Stimulated activated CD4-positive, alpha-beta T cell treated with anti-CD3 and anti-CD28 coated beads, TNF-alpha, amount 100 ng/mL, for 4 hours (primary cell): ENCODE measurements around the gene TTC9.
"Not testable (repeated sequence)": the region's sequence is repeated elsewhere in the genome, so short reads cannot be mapped to it uniquely, and the experiment has no call there.

Experiments
- DNase-seq, 3 experiments: peaks; one replicate each; pipeline ENCODE4 v3.0.0-alpha.2; 2020; ENCODE audit warnings: low read depth in 3 of 3

TTC9 gene

GRCh38 chr14:70677341-70677740, 35.6 kb downstream of the TTC9 start:
- no peak for DNase-seq

DNA sequence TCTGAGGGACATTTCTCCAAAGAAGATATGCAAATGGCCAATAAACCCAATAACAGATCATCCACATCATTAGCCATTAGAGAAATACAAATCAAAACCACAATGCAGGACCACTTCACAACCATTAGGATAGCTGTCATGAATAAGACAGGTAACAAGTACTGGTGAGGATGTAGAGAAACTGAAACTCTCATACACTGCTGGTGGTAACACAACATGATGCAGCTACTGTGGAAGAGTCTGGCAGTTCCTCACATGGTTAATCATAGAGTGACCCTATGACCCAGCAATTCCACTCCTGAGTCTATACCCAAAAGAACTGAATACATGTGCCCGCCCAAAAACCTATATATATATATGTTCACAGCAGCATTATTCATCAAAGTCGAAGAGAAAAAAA, 39.0 kb downstream of the TTC9 start:
- DNase-seq = no peak

DNA sequence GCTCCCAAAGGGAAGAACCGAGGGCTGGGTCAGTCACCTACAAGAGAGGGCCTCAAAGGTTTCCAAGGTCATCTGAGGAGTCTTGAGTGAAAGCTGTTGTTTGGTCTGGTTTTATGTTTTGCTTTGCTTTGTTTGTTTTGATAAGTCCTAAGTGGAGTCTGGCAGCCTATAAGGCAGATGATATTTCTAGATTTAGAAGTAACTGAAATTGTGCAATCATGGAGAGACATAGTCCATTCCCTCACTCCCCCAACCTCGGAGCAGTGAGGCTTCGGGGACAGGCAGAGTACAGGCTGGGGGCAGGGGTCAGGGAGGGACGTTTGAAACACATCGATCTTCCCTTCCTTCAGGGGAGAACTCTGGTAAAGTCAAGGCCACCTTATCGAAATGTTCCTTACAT, 42.3 kb downstream of the TTC9 start:
- no peak for DNase-seq

GRCh38 chr14:70685474-70686197, 43.9 kb downstream of the TTC9 start:
- no peak for DNase-seq

GRCh38 chr14:70692210-70692609, 50.5 kb downstream of the TTC9 start:
- no peak for DNase-seq

DNA sequence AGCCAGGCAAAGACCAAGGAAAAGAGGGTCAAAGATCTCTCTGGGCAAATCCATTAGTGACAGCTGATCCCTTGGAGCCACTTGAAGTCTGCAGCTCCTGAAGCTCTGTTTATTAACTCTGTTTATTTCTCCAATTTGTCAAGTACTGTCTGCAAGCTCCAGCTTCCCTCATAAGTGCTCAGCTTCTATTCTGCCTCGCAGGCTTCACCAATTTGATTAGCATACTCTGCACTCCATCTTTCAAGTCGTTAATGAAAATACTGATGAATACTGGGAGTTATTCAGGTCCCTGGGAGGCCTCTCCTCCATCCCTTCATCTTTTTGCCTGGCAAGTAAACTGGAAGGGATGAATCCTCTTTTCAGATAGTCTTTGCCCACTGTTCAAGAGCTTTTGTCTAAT, 54.3 kb downstream of the TTC9 start:
- no peak for DNase-seq

DNA sequence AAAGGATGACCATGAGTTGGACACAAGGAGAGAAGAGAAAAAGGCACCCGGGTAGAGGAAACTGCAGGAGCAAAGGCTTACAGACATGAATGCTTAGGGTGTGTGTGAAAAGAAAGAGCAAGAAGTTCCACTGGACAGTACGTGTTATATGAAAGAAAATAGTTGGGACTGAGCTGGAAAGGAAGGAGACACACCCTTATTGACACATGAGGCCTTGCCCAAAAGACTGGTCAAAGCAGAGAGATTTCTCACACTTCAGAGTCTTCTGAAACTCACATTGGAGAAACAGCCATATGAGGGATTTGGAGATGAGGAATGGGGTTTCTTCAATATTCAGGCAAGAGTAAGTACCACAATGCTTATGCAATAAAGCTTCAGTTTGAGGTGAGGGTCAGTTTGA, 56.0 kb downstream of the TTC9 start:
- DNase-seq = no peak

DNA sequence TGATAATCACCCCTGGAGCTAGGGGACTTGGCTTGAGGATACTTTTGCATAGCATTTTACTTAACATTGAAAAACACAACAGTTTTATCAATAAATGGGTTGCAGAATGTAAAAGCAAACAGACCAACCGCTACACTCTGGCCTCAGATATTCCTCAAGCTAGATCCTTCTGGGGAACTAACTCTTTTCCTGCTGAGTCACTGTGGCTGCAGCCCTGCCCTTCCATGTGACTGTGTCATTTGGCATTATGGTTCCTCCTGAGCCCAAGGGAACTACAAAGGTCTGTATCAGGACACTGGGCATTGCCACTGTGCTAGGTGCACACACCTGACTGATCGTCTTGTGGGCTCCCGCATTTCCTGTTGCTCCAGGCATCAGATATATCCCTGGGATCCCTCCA, 56.6 kb downstream of the TTC9 start:
- no peak for DNase-seq

DNA sequence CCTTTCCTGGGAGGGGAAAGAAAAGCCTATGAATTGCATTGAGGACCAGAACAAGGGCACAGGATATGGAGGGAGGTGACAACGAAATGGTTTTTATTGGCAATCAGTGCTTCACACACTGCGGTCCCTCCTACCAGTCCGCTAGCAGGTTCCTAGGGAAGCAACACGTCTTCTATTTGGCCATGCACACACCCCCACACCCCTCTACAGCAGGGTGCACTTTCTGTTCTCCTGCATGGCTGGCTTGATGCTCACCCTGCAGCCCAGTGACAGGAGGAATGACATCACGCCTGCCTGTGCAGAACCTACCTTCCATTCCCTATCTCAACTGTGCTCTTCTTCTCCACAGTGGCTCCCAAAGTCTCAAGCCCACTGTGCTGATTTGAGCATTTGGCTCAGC, 57.9 kb downstream of the TTC9 start:
- DNase-seq = no peak

DNA sequence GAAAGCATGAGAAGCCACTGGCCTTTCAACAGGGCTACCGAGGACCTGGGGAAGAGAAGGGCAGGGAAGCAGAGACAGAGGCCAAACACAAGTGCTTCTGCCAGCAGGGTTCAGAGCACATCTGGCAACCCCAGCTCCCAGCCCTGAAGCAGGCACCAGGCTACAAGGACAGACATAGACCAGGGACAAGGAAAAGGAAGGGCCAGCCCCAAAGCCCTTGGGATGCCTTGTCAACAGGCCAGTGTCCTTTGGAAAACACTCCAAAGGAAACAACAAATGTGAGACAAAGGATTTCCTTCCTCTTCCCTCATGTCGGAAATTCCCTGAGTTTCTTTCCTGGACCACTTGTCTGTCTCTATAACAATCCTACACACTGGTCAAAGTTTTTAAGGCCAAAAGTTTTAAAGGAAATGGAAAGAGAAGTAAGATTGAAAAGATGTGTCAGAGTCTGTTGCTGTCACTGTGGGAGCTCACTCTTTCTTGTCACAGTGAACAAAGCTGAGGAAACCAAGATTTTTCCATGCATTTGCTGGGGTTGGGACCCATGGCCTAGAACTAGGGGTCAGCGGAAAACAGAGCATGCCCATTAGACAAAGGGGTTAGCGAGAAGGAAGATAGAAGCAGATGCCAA, 59.4 kb downstream of the TTC9 start:
- no peak for DNase-seq

DNA sequence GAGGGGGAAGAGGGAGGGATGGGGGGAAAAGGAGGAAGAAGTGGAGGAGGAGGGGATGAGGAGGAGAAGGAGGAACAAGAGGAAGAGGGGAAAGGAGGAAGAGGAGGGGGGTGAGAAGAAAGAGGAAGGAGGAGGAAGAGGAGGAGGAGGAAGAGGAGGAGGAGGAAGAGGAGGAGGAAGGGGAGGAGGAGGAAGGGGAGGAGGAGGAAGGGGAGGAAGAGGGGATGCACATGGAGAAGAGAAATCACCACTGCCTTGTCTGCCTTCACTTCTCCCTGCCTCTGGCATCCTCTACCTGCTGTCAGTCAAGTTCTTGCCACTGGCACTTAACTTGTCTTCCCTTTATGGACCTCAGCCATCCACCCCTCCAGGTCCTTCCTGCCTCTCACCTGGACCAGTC, 59.9 kb downstream of the TTC9 start:
- DNase-seq = no peak

- DNase-seq = no peak
Measured at GRCh38 chr14:70702161-70702560, 60.4 kb downstream of the TTC9 start.

GRCh38 chr14:70703621-70704168, 62.0 kb downstream of the TTC9 start:
- DNase-seq = not testable (repeated sequence)

GRCh38 chr14:70704960-70705359, 63.2 kb downstream of the TTC9 start:
- no peak for DNase-seq

- no peak for DNase-seq
Measured at GRCh38 chr14:70706177-70706576, 64.5 kb downstream of the TTC9 start.

GRCh38 chr14:70707138-70708038, 65.7 kb downstream of the TTC9 start:
- no peak for DNase-seq

- DNase-seq = no peak
Measured at GRCh38 chr14:70708717-70709570, 67.2 kb downstream of the TTC9 start.

- DNase-seq = no peak
Measured at GRCh38 chr14:70709726-70710382, 68.1 kb downstream of the TTC9 start.

DNA sequence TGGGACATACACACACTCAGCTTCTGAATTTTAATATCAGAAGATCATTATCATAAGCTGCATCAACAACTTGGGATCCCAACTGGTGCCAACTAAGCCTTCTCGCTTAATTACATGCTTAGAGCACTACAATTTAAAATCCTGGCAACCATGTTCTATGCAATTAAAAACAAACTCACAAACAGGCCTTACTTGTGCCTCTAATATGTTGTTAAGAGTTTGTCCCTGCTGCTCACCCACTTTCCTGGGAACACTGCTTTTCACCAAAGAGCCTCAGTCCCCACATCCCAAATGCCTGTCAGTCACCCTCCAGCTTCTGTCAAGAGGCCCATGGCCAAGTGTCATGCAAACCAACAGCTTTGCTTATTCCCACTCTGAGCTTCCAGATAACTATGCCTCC, 69.7 kb downstream of the TTC9 start:
- no peak for DNase-seq

DNA sequence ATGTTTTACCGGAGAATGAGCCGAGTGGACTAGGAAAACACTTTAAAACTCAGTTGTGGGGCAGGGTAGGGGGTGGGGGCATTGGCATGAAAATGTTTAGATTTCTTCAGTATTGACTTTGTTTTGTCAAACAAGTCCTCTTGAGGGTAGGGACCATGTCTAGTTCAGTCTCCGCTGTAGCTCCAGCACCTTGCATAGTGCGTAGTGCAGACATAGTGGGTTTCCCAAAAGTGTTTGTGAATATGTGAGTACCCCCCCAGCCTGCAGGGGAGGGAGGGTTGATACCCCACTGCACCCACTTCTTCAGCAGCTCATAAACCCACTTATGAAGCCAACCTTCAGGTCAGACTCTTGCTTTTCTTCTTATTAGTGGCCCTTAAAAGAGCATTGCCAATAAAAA, 71.4 kb downstream of the TTC9 start:
- no peak for DNase-seq

- DNase-seq = no peak
Measured at GRCh38 chr14:70713511-70713916, 71.8 kb downstream of the TTC9 start.
